22Rv1 (cell line): ENCODE measurements around the gene GMPPA.
A peak's percentile ranks its signal among the peaks of the same experiment; 100 is the strongest.

ENCODE experiments used
- H3K27ac ChIP-seq: fragments of 450-650 bp; 2 replicates; pipeline ENCODE4 v1.5.1; 2017
- ZFX ChIP-seq: fragments of 450-650 bp; IDR thresholded peaks from 2 replicates; pipeline ENCODE4 v1.6.1; 2017; ENCODE audit warnings: antibody characterized with exemption, borderline replicate concordance
- TF ChIP-seq, protein P1 (sequence below): fragments of 450-650 bp; IDR thresholded peaks from 2 replicates; pipeline ENCODE4 v1.5.1; 2017; ENCODE audit warnings: mild to moderate bottlenecking

The GMPPA gene

DNA sequence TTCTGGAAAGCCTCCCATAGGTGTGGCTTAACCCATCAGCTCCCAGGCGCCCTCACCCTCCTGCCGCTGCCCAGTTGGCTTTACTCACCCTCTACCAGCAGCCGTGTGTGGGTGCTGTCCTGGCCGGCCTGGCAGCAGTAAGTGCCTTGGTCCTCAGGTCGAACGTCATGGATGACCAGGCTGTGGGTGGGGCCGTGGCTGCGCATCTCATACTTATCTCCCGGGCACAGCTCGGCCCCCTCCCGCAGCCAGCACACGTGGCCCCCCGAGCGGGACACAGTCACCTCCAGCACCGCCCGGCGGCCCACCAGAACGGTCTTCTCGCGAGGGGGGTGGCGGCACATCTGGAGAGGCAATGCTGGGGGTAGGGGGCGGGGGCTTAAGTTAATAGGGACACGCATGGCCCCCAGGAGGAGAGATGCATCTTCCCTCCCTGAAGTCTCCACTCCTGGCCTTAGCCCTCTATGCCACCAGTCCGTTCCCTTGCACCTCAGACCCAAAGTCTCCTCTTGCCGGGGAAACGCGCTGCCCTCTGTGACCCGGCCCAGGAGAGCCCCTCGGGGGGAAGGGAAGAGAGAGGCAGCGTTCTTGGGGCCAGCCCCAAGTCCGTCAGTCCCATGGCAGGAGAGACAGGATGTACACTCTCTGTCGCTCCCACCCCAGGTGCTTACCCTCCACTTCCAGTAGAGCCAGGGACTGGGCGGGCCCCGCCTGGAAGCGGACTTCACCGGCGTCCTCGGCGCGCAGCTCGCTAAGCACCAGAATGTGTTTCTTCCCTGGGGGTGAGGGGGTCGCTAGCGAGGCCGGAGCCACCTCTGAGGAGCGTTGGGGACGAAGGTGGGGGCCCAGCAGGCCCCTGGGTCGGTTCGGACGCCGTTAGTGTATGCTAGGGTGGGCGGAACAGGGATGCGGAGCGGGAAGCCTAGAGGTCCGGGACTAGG is 53.0 kb downstream of the GMPPA start:
- TF ChIP-seq ZFX, result no peak
- TF ChIP-seq, protein P1, sequence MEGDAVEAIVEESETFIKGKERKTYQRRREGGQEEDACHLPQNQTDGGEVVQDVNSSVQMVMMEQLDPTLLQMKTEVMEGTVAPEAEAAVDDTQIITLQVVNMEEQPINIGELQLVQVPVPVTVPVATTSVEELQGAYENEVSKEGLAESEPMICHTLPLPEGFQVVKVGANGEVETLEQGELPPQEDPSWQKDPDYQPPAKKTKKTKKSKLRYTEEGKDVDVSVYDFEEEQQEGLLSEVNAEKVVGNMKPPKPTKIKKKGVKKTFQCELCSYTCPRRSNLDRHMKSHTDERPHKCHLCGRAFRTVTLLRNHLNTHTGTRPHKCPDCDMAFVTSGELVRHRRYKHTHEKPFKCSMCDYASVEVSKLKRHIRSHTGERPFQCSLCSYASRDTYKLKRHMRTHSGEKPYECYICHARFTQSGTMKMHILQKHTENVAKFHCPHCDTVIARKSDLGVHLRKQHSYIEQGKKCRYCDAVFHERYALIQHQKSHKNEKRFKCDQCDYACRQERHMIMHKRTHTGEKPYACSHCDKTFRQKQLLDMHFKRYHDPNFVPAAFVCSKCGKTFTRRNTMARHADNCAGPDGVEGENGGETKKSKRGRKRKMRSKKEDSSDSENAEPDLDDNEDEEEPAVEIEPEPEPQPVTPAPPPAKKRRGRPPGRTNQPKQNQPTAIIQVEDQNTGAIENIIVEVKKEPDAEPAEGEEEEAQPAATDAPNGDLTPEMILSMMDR, result no peak
- H3K27ac ChIP-seq, result peak overlapping the region; percentile 62

DNA sequence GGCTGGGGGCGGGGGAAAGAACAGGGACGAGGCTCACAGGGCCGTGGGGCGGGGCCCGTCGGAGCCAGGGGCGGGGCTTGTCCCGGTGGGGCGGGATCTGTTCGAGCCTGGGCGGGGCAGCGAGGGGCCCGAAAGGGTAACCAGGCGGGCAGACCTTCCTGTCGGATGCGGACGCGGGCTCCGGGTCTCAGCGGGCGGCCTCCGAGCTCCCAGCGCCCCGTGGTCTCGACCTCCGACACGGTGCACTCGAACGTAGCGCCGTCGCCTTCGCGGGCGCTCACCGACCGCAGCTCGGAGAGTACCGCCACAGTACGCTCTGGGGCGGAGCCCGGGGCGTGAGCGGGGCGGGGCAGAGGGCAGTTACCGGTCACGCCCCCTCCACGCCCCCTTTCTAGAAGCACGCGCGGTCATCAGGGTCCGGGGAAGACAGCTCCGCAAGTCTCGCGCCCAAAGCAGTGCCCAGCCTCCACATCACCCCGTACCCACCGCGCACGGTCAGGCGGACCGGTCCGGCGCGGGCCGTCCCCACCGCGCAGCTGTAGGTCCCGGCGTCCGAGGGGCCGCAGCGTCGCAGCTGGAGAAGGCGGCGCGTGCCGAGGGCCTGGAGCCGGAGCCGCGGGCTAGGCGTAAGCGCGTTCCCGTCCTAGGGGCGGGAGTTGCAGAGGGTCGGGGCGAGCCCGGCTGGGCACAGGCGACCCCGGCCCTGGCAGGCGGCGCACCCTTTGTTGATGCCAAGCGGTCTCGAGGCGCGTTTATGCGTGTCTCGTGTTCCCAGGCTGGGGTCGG is 53.9 kb downstream of the GMPPA start:
- TF ChIP-seq, protein P1, result no peak
- no peak for TF ChIP-seq ZFX
- H3K27ac ChIP-seq, result peak overlapping the region; percentile 62

DNA sequence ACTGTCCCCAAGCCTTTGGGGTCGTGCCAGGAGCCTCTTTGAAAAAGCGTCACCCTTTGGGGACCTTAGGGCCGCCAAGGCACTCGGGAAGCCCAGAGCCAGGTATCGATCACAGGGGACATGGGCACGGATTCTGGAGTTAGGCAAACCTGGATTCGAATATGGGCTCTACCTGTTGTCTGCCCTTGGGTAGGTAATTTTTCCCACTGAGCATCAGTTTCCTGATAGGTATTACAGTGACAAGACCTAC is 54.4 kb downstream of the GMPPA start:
- H3K27ac ChIP-seq, result no peak overlapping the region
- TF ChIP-seq, protein P1, result no peak
- TF ChIP-seq ZFX, result no peak

DNA sequence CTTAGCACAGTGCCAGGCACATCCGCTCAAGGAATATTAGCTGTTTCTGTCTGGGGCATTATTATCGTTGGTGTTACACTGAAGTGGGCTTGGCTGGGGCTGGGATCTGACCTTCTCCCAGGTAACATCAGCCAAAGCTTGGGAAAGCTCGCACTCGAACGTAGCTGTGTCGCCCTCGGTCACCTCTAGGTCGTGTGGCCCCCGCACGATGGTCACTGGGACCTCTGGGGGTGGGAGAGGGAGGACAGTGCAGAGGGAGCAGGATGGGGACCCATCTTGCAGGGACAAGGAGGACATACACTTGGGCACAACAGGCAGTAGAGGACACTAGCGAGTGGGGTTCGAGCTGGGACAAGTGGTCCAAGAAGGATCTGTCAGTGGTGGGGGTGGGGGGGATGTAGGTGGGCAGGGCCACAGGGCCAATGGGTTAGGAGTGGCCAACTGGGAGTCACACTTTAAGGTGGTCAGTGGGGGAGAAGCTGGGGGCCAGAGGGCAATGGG is 54.8 kb downstream of the GMPPA start:
- H3K27ac ChIP-seq, result no peak overlapping the region
- no peak for TF ChIP-seq ZFX
- TF ChIP-seq, protein P1, result no peak

DNA sequence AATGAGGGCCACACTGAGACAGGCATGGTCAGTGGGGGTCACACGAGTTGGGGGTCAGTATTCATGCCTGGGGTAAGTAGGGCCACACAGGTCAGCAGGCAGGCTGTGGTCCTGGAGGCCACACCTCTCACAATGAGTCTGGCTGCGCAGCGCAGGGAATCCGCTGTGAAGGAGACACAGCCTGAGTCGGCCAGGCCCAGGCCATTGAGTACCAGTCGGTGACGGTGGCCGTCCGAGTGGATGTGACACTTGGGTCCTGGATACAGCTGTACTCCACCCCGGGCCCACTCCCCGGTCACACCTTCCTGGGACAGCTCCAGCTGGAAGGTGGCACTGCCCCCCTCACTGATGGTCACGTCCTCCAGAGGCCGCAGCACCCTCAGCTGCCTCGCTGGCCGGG is 55.7 kb downstream of the GMPPA start:
- TF ChIP-seq, protein P1, result no peak
- no peak for TF ChIP-seq ZFX

DNA sequence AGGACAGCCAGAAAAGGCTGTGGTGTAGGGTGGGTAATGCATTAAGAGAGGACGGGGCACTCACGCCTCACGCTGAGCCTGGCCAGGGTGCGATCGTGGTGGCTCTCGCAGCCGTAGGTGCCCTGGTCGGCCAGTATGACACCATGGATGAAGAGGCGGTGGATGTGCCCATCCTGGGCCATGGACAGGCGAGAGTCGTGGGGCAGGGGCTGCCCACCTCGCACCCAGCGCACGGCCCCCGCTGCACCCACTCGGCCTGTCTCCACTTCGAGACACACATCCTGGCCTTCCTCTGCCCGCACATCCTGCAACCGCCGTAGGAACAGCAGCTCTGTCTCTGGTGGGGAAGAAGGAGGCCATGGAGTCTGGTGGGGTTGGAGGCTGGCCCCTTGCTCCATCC is 57.3 kb downstream of the GMPPA start:
- TF ChIP-seq ZFX, result no peak
- TF ChIP-seq, protein P1, result no peak
- no peak overlapping the region for H3K27ac ChIP-seq

More for the DNA sequence above, 55.7 kb downstream of the GMPPA start:
- no peak overlapping the region for H3K27ac ChIP-seq

DNA sequence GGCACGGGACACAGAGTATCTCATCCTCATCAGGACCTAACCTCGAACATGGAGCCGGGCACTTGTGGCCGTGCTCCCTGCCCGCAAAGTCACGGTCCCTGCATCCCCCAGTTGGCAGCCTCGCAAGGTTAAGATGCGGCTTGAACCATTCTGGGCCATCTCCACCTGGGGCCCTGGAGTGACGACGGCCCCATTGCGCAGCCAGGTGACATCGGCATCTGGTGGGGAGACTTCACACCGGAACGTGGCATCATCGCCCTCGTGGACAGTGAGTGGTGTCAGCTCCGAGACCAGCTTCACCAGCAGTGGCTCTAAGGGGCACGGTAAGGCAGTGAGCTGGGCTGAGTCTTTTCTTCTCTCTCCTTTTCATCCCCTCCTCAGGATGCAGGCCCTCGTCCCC is 57.7 kb downstream of the GMPPA start:
- no peak for TF ChIP-seq ZFX
- TF ChIP-seq, protein P1, result no peak
- H3K27ac ChIP-seq, result no peak overlapping the region
